Fibroblast of mammary gland (primary cell): ENCODE measurements around the gene ADAMTS19.

Experiments used
- DNase-seq: peaks from one replicate; pipeline ENCODE4 v3.0.0-alpha.2; 2010; ENCODE audit warnings: low read depth
- H3K4me3 ChIP-seq: 2 replicates; pipeline ENCODE4 v1.5.1; 2011; ENCODE audit warnings: low read depth, mild to moderate bottlenecking, low read length, moderate library complexity; ENCODE audit not compliant: control insufficient read depth
- TF ChIP-seq, protein P1 (sequence below): conservative IDR thresholded peaks from 2 replicates; pipeline ENCODE4 v1.5.1; 2011; ENCODE audit warnings: low read depth, low read length, inconsistent platforms; ENCODE audit not compliant: control insufficient read depth, insufficient read depth

Gene ADAMTS19

GRCh38 chr5:129760636-129761325 is 300.7 kb downstream of the ADAMTS19 start:
- H3K4me3 ChIP-seq: no peak overlapping the region
- DNase-seq: no peak
- TF ChIP-seq, protein P1, sequence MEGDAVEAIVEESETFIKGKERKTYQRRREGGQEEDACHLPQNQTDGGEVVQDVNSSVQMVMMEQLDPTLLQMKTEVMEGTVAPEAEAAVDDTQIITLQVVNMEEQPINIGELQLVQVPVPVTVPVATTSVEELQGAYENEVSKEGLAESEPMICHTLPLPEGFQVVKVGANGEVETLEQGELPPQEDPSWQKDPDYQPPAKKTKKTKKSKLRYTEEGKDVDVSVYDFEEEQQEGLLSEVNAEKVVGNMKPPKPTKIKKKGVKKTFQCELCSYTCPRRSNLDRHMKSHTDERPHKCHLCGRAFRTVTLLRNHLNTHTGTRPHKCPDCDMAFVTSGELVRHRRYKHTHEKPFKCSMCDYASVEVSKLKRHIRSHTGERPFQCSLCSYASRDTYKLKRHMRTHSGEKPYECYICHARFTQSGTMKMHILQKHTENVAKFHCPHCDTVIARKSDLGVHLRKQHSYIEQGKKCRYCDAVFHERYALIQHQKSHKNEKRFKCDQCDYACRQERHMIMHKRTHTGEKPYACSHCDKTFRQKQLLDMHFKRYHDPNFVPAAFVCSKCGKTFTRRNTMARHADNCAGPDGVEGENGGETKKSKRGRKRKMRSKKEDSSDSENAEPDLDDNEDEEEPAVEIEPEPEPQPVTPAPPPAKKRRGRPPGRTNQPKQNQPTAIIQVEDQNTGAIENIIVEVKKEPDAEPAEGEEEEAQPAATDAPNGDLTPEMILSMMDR: no peak

- H3K4me3 ChIP-seq: no peak overlapping the region
- TF ChIP-seq, protein P1: no peak
- no peak for DNase-seq
Observed at GRCh38 chr5:129763651-129764050, 303.6 kb downstream of the ADAMTS19 start.

GRCh38 chr5:129766798-129767197 is 306.7 kb downstream of the ADAMTS19 start:
- TF ChIP-seq, protein P1: no peak
- H3K4me3 ChIP-seq: no peak overlapping the region
- DNase-seq: no peak

GRCh38 chr5:129767927-129768380 is 307.9 kb downstream of the ADAMTS19 start:
- H3K4me3 ChIP-seq: no peak overlapping the region
- DNase-seq: peak; percentile 92
- TF ChIP-seq, protein P1: peak; percentile 100

DNA sequence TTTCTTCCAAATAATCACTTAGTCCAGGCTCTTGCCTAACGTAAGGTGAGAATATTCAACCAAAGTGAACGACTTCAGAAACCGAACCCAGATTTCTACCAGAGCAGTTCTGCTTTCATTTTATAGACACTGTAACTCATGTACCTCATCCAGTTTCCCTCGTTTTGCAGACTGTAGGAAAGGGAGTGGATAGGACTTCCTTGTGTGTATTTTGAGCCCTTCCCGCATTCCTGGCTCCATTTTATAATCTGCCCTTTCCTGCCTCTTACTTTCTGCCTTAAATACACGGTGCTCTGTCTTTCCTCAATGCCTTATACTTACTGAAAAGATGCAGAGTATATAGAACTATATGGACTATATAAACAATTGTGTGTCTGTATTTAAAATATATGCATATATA is 308.6 kb downstream of the ADAMTS19 start:
- TF ChIP-seq, protein P1: no peak

GRCh38 chr5:129770024-129770820 is 310.1 kb downstream of the ADAMTS19 start:
- no peak for DNase-seq
- TF ChIP-seq, protein P1: no peak
- no peak overlapping the region for H3K4me3 ChIP-seq

More for the DNA sequence above, 308.6 kb downstream of the ADAMTS19 start:
- H3K4me3 ChIP-seq: no peak overlapping the region
- DNase-seq: no peak
